Ishikawa (cell line): ENCODE measurements around the gene SPSB4.

Experiments
- CEBPB ChIP-seq: IDR thresholded peaks from 2 replicates; pipeline ENCODE4 v1.6.1; 2012
- CREB1 ChIP-seq: IDR thresholded peaks from 2 replicates; pipeline ENCODE4 v1.6.1; 2012; ENCODE audit warnings: low read depth
- EGR1 ChIP-seq: IDR thresholded peaks from 2 replicates; pipeline ENCODE4 v1.6.1; 2012
- EP300 ChIP-seq: IDR thresholded peaks from 2 replicates; pipeline ENCODE4 v1.6.1; 2012; ENCODE audit warnings: borderline replicate concordance
- FOXM1 ChIP-seq: IDR thresholded peaks from 2 replicates; pipeline ENCODE4 v1.6.1; 2012; ENCODE audit warnings: low read depth, borderline replicate concordance
- NFIC ChIP-seq: IDR thresholded peaks from 2 replicates; pipeline ENCODE4 v1.6.1; 2012
- RAD21 ChIP-seq: IDR thresholded peaks from 2 replicates; pipeline ENCODE4 v1.6.1; 2012; ENCODE audit warnings: low read depth
- REST ChIP-seq: IDR thresholded peaks from 2 replicates; pipeline ENCODE4 v1.6.1; 2012; ENCODE audit warnings: low read depth, mild to moderate bottlenecking
- TAF1 ChIP-seq: IDR thresholded peaks from 2 replicates; pipeline ENCODE4 v1.6.1; 2012; ENCODE audit warnings: low read depth, mild to moderate bottlenecking
- TCF12 ChIP-seq: IDR thresholded peaks from 2 replicates; pipeline ENCODE4 v1.6.1; 2012; ENCODE audit warnings: low read depth
- TEAD4 ChIP-seq: IDR thresholded peaks from 2 replicates; pipeline ENCODE4 v1.6.1; 2012
- USF1 ChIP-seq: IDR thresholded peaks from 2 replicates; pipeline ENCODE4 v1.6.1; 2012
- YY1 ChIP-seq: IDR thresholded peaks from 2 replicates; pipeline ENCODE4 v1.6.1; 2012; ENCODE audit warnings: low read depth
- ZBTB7A ChIP-seq: IDR thresholded peaks from 2 replicates; pipeline ENCODE4 v1.6.1; 2012; ENCODE audit warnings: low read depth
- TF ChIP-seq, protein P1 (sequence below): IDR thresholded peaks from 2 replicates; pipeline ENCODE4 v1.6.1; 2012

SPSB4 gene

GRCh38 chr3:141150931-141151330 is 99.8 kb downstream of the SPSB4 start:
- no peak for TF ChIP-seq USF1
- no peak for TF ChIP-seq TEAD4
- TF ChIP-seq, protein P1, sequence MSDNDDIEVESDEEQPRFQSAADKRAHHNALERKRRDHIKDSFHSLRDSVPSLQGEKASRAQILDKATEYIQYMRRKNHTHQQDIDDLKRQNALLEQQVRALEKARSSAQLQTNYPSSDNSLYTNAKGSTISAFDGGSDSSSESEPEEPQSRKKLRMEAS: no peak
- TF ChIP-seq CEBPB: no peak
- no peak for TF ChIP-seq TCF12
- no peak for TF ChIP-seq REST
- no peak for TF ChIP-seq RAD21
- no peak for TF ChIP-seq ZBTB7A
- TF ChIP-seq YY1: no peak
- no peak for TF ChIP-seq TAF1
- no peak for TF ChIP-seq EGR1
- TF ChIP-seq CREB1: no peak
- TF ChIP-seq NFIC: no peak
- no peak for TF ChIP-seq FOXM1
- no peak for TF ChIP-seq EP300

- TF ChIP-seq RAD21: no peak
Observed at GRCh38 chr3:141151439-141151838, 100.3 kb downstream of the SPSB4 start.

GRCh38 chr3:141152130-141152529 is 101.0 kb downstream of the SPSB4 start:
- TF ChIP-seq CREB1 (no peak), RAD21 (no peak), ZBTB7A (no peak), REST (no peak), NFIC (no peak), TEAD4 (no peak), YY1 (no peak)

DNA sequence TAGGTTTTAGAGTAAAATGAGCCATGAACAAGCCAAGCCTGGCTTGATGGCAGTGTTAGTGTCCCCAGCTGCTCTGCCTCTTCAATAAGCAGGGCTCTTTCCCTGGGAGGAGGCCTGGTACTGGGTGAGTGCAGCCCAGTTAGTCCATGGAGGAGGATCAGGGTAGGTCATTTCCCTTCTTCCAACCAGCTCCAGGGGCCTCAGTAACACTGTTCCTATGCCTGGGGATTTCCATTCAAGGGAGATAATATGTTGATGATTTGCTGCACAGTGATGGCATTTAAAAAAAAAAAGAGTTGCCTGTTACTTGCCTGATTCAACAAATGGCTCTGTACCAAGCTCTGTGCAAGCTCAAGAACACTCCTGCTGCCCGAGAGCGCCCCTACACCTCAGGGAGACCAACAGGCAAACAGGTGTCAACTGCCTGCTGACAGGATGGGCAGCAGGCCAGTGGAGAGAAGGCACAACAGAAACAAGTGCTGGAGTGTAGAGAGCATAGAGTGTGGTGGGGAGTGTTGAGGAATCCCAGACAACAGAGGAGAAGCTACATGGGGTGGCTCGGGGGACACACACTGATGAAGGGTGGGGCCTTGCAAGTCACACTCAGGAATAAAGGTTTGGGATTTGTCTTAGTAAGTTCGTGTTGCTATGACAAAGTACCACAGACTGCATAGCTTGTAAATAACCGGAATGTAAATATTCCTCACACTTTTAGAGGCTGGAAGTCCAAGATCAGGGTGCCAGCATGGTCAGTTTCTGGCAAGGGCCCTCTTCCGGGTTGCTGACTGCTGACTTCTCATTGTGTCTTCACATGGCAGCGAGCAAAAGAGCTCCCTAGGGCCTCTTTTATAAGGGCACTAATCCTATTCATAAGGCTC is 101.9 kb downstream of the SPSB4 start:
- TF ChIP-seq TEAD4: no peak
- TF ChIP-seq EP300: no peak
- no peak for TF ChIP-seq ZBTB7A
- TF ChIP-seq EGR1: no peak
- TF ChIP-seq, protein P1: no peak
- TF ChIP-seq NFIC: no peak
- no peak for TF ChIP-seq TAF1
- TF ChIP-seq FOXM1: no peak
- no peak for TF ChIP-seq TCF12
- TF ChIP-seq RAD21: no peak
- TF ChIP-seq USF1: no peak
- TF ChIP-seq YY1: no peak
- no peak for TF ChIP-seq REST
- no peak for TF ChIP-seq CREB1
- TF ChIP-seq CEBPB: no peak

- no peak for TF ChIP-seq TCF12
- no peak for TF ChIP-seq FOXM1
- no peak for TF ChIP-seq ZBTB7A
- TF ChIP-seq USF1: no peak
- TF ChIP-seq YY1: no peak
- TF ChIP-seq EGR1: no peak
Observed at GRCh38 chr3:141153679-141153966, 102.5 kb downstream of the SPSB4 start.
